IMR-90 (cell line): ENCODE data around the gene MPG. TPM values are rescaled to one million over a fixed set of nuclear protein-coding genes. Genes with fewer than 3 reads are reported as not detected.

Experiments
- ATAC-seq: fragments of 200-7000 bp; cut with Tn5 transposase; 2 replicates; pipeline ENCODE4 v1.9.1; 2020; ENCODE audit warnings: low read depth, mild to moderate bottlenecking, moderate library complexity
- BruUV-seq: library from RNA; stranded (reverse); fragments of 400-500 nt; replicated peaks from 2 replicates; lab custom pipeline; 2021; lab: Mats Ljungman, UMichigan
- CTCF ChIA-PET: fragments of 300-600 bp; formaldehyde crosslinking; extraction: SDS; loops from one replicate; lab custom pipeline; 2021; ENCODE audit warnings: antibody characterized with exemption; lab: Yijun Ruan, JAX
- POLR2A ChIA-PET: fragments of 300-600 bp; sonication (Branson Sonifier 250); formaldehyde crosslinking; loops from one replicate; lab custom pipeline; 2022; ENCODE audit warnings: antibody characterized with exemption; ENCODE audit not compliant: unreplicated experiment; lab: Charles Lee
- DNase-seq: peaks from one replicate; pipeline ENCODE4 v3.0.0; 2013
- H2AFZ ChIP-seq: replicated peaks from 2 replicates; pipeline ENCODE3; 2013; ENCODE audit warnings: low read length, mild to moderate bottlenecking; ENCODE audit not compliant: poor library complexity
- H2AK5ac ChIP-seq: 2 replicates; pipeline ENCODE4 v1.6.1; 2013; ENCODE audit warnings: low read depth, low read length, inconsistent platforms
- H2AK9ac ChIP-seq: replicated peaks from 2 replicates; pipeline ENCODE3; 2013; ENCODE audit warnings: mild to moderate bottlenecking, low read depth, low read length, moderate library complexity; ENCODE audit not compliant: poor library complexity
- H2BK120ac ChIP-seq: 2 replicates; pipeline ENCODE4 v1.6.1; 2013; ENCODE audit warnings: low read depth, low read length, inconsistent platforms
- H2BK15ac ChIP-seq: 3 replicates; pipeline ENCODE4 v1.6.1; 2013; ENCODE audit warnings: low read depth, low read length, inconsistent platforms
- H2BK20ac ChIP-seq: 2 replicates; pipeline ENCODE4 v1.6.1; 2013; ENCODE audit warnings: low read depth, mild to moderate bottlenecking, inconsistent platforms, low read length, moderate library complexity
- H2BK5ac ChIP-seq: 2 replicates; pipeline ENCODE4 v1.6.1; 2013; ENCODE audit warnings: mild to moderate bottlenecking, low read depth, low read length, inconsistent platforms; ENCODE audit not compliant: poor library complexity, severe bottlenecking
- H3K14ac ChIP-seq: replicated peaks from 2 replicates; pipeline ENCODE4 v1.6.1; 2013; ENCODE audit warnings: low read depth, low read length, inconsistent platforms
- H3K18ac ChIP-seq: 2 replicates; pipeline ENCODE4 v1.6.1; 2013; ENCODE audit warnings: low read depth, low read length, control low read depth
- H3K23ac ChIP-seq: 2 replicates; pipeline ENCODE4 v1.6.1; 2013; ENCODE audit warnings: low read depth, low read length, inconsistent platforms
- H3K27ac ChIP-seq: 2 replicates; pipeline ENCODE4 v1.5.1; 2013; ENCODE audit warnings: mild to moderate bottlenecking, control low read depth, low read length; ENCODE audit not compliant: insufficient read depth
- H3K27me3 ChIP-seq: 2 replicates; pipeline ENCODE4 v1.6.1; 2013; ENCODE audit warnings: low read length; ENCODE audit not compliant: control insufficient read depth, insufficient read depth
- H3K36me3 ChIP-seq: 2 replicates; pipeline ENCODE4 v1.6.1; 2013; ENCODE audit warnings: low read length, mixed read lengths; ENCODE audit not compliant: control insufficient read depth, insufficient read depth
- H3K4ac ChIP-seq: 2 replicates; pipeline ENCODE4 v1.6.1; 2013; ENCODE audit warnings: low read depth, low read length, inconsistent platforms
- H3K4me1 ChIP-seq: 2 replicates; pipeline ENCODE4 v1.6.1; 2013; ENCODE audit warnings: low read length, mixed read lengths; ENCODE audit not compliant: control insufficient read depth, insufficient read depth
- H3K4me2 ChIP-seq: 2 replicates; pipeline ENCODE4 v1.6.1; 2013; ENCODE audit warnings: low read depth, mild to moderate bottlenecking, control low read depth, low read length, moderate library complexity
- H3K4me3 ChIP-seq: 2 replicates; pipeline ENCODE4 v1.5.1; 2013; ENCODE audit warnings: low read depth, mild to moderate bottlenecking, control low read depth, low read length, moderate library complexity; ENCODE audit not compliant: insufficient read depth
- H3K56ac ChIP-seq: 2 replicates; pipeline ENCODE4 v1.6.1; 2013; ENCODE audit warnings: low read length, inconsistent platforms; ENCODE audit not compliant: insufficient read depth; ENCODE audit errors: extremely low read depth
- H3K79me1 ChIP-seq, 2 experiments: 2 replicates each; pipeline ENCODE4 v1.6.1; 2013; ENCODE audit warnings: low read length in 2 of 2, inconsistent platforms in 1 of 2, low read depth in 1 of 2
- H3K9ac ChIP-seq: 2 replicates; pipeline ENCODE4 v1.6.1; 2013; ENCODE audit warnings: low read depth, low read length, control low read depth
- H3K9me1 ChIP-seq: 2 replicates; pipeline ENCODE4 v1.6.1; 2013; ENCODE audit warnings: low read length, inconsistent platforms; ENCODE audit not compliant: insufficient read depth
- H3K9me3 ChIP-seq: 2 replicates; pipeline ENCODE4 v1.6.1; 2013; ENCODE audit warnings: low read length; ENCODE audit not compliant: control insufficient read depth, insufficient read depth
- H4K20me1 ChIP-seq: 2 replicates; pipeline ENCODE4 v1.6.1; 2013; ENCODE audit warnings: low read length, inconsistent platforms; ENCODE audit not compliant: insufficient read depth
- H4K5ac ChIP-seq: 2 replicates; pipeline ENCODE4 v1.6.1; 2013; ENCODE audit warnings: mild to moderate bottlenecking, low read depth, low read length, control low read depth
- H4K8ac ChIP-seq, 2 experiments: 2 replicates each; pipeline ENCODE4 v1.6.1; 2013; ENCODE audit warnings: low read depth in 2 of 2, low read length in 2 of 2, control low read depth in 1 of 2, inconsistent platforms in 1 of 2
- H4K91ac ChIP-seq: 2 replicates; pipeline ENCODE4 v1.6.1; 2013; ENCODE audit warnings: low read depth, low read length, inconsistent platforms; ENCODE audit not compliant: insufficient read depth
- BHLHE40 ChIP-seq: fragments of 150-350 bp; IDR thresholded peaks from 2 replicates; pipeline ENCODE4 v1.6.1; 2016; ENCODE audit warnings: mild to moderate bottlenecking, low read depth, low read length
- CEBPB ChIP-seq: IDR thresholded peaks from 2 replicates; pipeline ENCODE4 v1.6.1; 2012; ENCODE audit warnings: low read depth, low read length, improper control_type of control experiment
- CHD1 ChIP-seq: IDR thresholded peaks from 2 replicates; pipeline ENCODE4 v1.6.1; 2012; ENCODE audit warnings: low read depth, low read length, improper control_type of control experiment
- FOS ChIP-seq: fragments of 150-350 bp; IDR thresholded peaks from 2 replicates; pipeline ENCODE4 v1.6.1; 2016; ENCODE audit warnings: low read depth, low read length
- MAFK ChIP-seq: IDR thresholded peaks from 2 replicates; pipeline ENCODE4 v1.6.1; 2012; ENCODE audit warnings: low read depth, low read length, improper control_type of control experiment
- MAZ ChIP-seq: IDR thresholded peaks from 2 replicates; pipeline ENCODE4 v1.6.1; 2012; ENCODE audit warnings: low read depth, mild to moderate bottlenecking, low read length, improper control_type of control experiment, moderate library complexity, borderline replicate concordance
- MXI1 ChIP-seq: IDR thresholded peaks from 2 replicates; pipeline ENCODE4 v1.6.1; 2012; ENCODE audit warnings: low read depth, mild to moderate bottlenecking, low read length, moderate library complexity, borderline replicate concordance
- NFE2L2 ChIP-seq: fragments of 150-350 bp; IDR thresholded peaks from 2 replicates; pipeline ENCODE4 v1.6.1; 2016; ENCODE audit warnings: low read depth, mild to moderate bottlenecking, low read length
- POLR2A ChIP-seq: IDR thresholded peaks from 2 replicates; pipeline ENCODE4 v1.6.1; 2012; ENCODE audit warnings: mild to moderate bottlenecking, low read depth, low read length
- RAD21 ChIP-seq: IDR thresholded peaks from 2 replicates; pipeline ENCODE4 v1.6.1; 2012; ENCODE audit warnings: low read length, improper control_type of control experiment
- RCOR1 ChIP-seq: IDR thresholded peaks from 2 replicates; pipeline ENCODE4 v1.6.1; 2012; ENCODE audit warnings: mild to moderate bottlenecking, low read length, improper control_type of control experiment; ENCODE audit not compliant: insufficient replicate concordance
- RFX5 ChIP-seq: IDR thresholded peaks from 2 replicates; pipeline ENCODE4 v1.8.0; 2012; ENCODE audit warnings: low read depth, mild to moderate bottlenecking, low read length, moderate library complexity
- whole genome bisulfite sequencing, 2 experiments: methylation state at CpG; one replicate each; pipeline versions ENCODE4 v1.1.5 to v1.1.7; 2013; ENCODE audit warnings: missing lambda C conversion rate in 2 of 2; ENCODE audit not compliant: insufficient read length in 1 of 2; ENCODE audit errors: extremely low coverage in 2 of 2; 5-methylcytosine and 5-hydroxymethylcytosine counted together
- dilution Hi-C: fragments of 300-500 bp; cut with HindIII; formaldehyde crosslinking; loops from one replicate; pipeline ENCODE4 v1.14.3; 2018; ENCODE audit warnings: low sequenced_read_pairs; ENCODE audit not compliant: unreplicated experiment
- in situ Hi-C: fragments of 300-500 bp; cut with MboI; formaldehyde crosslinking; loops from 3 replicates; pipeline ENCODE4 v1.14.3; 2019; ENCODE audit warnings: low sequenced_read_pairs, inconsistent platforms, mixed read lengths
- intact Hi-C: fragments of 100-400 bp; cut with micrococcal nuclease; formaldehyde crosslinking; loops from 2 replicates; pipeline ENCODE4 v1.10.0; 2022
- polyA plus RNA-seq, 3 experiments: library from polyadenylated mRNA; depleted of rRNA; stranded (reverse); fragments of >200 nt; gene quantifications; 2 replicates each; pipeline ENCODE4 v1.2.3, GENCODE V29; 2012; ENCODE audit warnings: low replicate concordance in 1 of 3
- total RNA-seq: library from RNA; depleted of rRNA; stranded (reverse); fragments of >200 nt; gene quantifications from 2 replicates; pipeline ENCODE4 v1.2.3, GENCODE V29; 2012
- TF ChIP-seq, protein P1 (sequence below): fragments of 150-350 bp; IDR thresholded peaks from 2 replicates; pipeline ENCODE4 v1.6.1; 2016; ENCODE audit warnings: low read depth, mild to moderate bottlenecking, low read length, moderate library complexity, borderline replicate concordance
- TF ChIP-seq, protein P2 (sequence below): conservative IDR thresholded peaks from 2 replicates; pipeline ENCODE4 v1.5.1; 2012; ENCODE audit warnings: mild to moderate bottlenecking, low read depth, low read length, improper control_type of control experiment

The MPG gene
- total and polyA plus RNA-seq, 2 of the 4 experiments (the other 2 are of a cell fraction) = 66.7 to 135 TPM

DNA sequence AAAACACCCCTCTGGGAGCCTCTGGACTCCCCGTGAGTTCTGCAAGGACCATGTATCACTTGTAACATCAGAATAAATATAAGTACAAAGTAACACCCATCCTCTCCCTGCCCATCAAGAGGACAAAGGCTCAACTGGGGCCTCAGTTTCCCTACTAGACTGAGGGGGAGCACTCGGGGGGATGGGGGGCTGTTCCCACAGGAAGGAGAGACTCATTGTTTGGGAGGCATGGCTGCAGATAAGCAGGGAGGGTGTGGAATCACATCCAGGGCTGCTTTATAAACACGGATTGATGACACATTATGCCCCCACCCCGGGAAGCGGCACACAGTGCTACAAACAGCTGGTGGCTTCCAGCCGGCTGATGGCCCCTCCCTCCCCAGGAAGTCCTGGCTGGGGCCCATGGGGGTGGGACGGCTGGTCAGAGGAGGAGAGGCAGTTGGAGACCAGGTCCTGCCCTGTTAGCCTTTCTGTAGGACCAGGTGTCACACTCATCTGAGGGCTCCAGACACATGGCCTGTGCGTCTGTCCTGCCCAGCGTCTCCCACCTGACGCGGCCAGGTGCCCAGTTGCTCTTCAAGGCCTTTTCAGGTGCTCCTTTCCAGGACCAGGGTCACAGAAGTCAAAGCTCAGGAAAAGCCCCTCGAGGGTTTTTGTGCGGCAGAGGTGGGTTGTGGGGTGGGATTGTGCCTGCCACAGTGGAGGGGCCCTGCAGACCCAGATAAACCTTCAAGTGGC is 1.3 kb upstream of the MPG start:
- 57% methylated on average over 3 of the region's 13 CpGs; no CpG with 5 or more reads in 1 of the 2 experiments for WGBS, 2 experiments
- peak overlapping the region; percentile 42; the same call in 1 of the 3 replicates for H2BK15ac ChIP-seq
- BruUV-seq = no TSS peak
- no peaks in the 10 kb centered on the region for H3K9me3 ChIP-seq
- H3K79me1 ChIP-seq = peaks cover 7 to 34% of the 10 kb centered on the region in 2 experiments
- ChIA-PET CTCF (interaction anchor here (1.0 kb wide), 1 partner anchor 11 kb away, joined by 3 read pairs; no protein-coding TSS in a partner anchor), POLR2A (no interaction called here)
- peaks cover 17% of the 10 kb centered on the region for H3K9me1 ChIP-seq
- dilution Hi-C loops (no loop called here), intact Hi-C loops (no loop called here), in situ Hi-C loops (no loop called here)
- peak overlapping the region; percentile 94 for H2BK5ac ChIP-seq
- H3K56ac ChIP-seq = peak overlapping the region; percentile 81
- peak overlapping the region; percentile 81 for H3K14ac ChIP-seq
- H3K9ac ChIP-seq = peak overlapping the region; percentile 71
- H3K4ac ChIP-seq = peak overlapping the region; percentile 93
- H3K27me3 ChIP-seq = no peaks in the 10 kb centered on the region
- H4K91ac ChIP-seq = peak overlapping the region; percentile 93
- H3K4me1 ChIP-seq = peaks cover 43% of the 10 kb centered on the region
- peak; percentile 95 for DNase-seq
- peak overlapping the region; percentile 55; the same call in 1 of the 2 replicates for H2BK20ac ChIP-seq
- H3K18ac ChIP-seq = peak overlapping the region; percentile 42
- H2AK5ac ChIP-seq = peak overlapping the region; percentile 97
- H3K27ac ChIP-seq = peak overlapping the region; percentile 98
- peak; percentile 22 for ATAC-seq
- H3K4me3 ChIP-seq = no peak overlapping the region
- H4K20me1 ChIP-seq = peaks cover 12% of the 10 kb centered on the region
- peaks cover 13% of the 10 kb centered on the region for H3K36me3 ChIP-seq
- H3K4me2 ChIP-seq = peak overlapping the region; percentile 41
- peak overlapping the region; percentile 96 for H2AK9ac ChIP-seq
- peak overlapping the region; percentile 92 to 95 for H4K8ac ChIP-seq
- H2AFZ ChIP-seq = peak overlapping the region; percentile 74
- peak overlapping the region; percentile 82 for H2BK120ac ChIP-seq
- peak overlapping the region; percentile 64 for H3K23ac ChIP-seq
- H4K5ac ChIP-seq = peak overlapping the region; percentile 86
- 0 out of 2 replicates have a peak, but pooled peaks have one; percentile 20 for TF ChIP-seq POLR2A
- TF ChIP-seq, protein P1, sequence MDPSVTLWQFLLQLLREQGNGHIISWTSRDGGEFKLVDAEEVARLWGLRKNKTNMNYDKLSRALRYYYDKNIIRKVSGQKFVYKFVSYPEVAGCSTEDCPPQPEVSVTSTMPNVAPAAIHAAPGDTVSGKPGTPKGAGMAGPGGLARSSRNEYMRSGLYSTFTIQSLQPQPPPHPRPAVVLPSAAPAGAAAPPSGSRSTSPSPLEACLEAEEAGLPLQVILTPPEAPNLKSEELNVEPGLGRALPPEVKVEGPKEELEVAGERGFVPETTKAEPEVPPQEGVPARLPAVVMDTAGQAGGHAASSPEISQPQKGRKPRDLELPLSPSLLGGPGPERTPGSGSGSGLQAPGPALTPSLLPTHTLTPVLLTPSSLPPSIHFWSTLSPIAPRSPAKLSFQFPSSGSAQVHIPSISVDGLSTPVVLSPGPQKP = no peak
- TF ChIP-seq RCOR1 = peak; percentile 89
- TF ChIP-seq RFX5 = no peak
- peak; percentile 71; the same call in 1 of the 2 replicates for TF ChIP-seq BHLHE40
- no peak for TF ChIP-seq MAFK
- TF ChIP-seq, protein P2, sequence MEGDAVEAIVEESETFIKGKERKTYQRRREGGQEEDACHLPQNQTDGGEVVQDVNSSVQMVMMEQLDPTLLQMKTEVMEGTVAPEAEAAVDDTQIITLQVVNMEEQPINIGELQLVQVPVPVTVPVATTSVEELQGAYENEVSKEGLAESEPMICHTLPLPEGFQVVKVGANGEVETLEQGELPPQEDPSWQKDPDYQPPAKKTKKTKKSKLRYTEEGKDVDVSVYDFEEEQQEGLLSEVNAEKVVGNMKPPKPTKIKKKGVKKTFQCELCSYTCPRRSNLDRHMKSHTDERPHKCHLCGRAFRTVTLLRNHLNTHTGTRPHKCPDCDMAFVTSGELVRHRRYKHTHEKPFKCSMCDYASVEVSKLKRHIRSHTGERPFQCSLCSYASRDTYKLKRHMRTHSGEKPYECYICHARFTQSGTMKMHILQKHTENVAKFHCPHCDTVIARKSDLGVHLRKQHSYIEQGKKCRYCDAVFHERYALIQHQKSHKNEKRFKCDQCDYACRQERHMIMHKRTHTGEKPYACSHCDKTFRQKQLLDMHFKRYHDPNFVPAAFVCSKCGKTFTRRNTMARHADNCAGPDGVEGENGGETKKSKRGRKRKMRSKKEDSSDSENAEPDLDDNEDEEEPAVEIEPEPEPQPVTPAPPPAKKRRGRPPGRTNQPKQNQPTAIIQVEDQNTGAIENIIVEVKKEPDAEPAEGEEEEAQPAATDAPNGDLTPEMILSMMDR = no peak
- 0 out of 2 replicates have a peak, but pooled peaks have one; percentile 58 for TF ChIP-seq MXI1
- TF ChIP-seq FOS = peak; percentile 80
- peak; percentile 98 for TF ChIP-seq MAZ
- no peak for TF ChIP-seq CEBPB
- no peak for TF ChIP-seq RAD21
- no peak for TF ChIP-seq NFE2L2
- no peak for TF ChIP-seq CHD1
